ENCODE measurements around the gene JAM3. TPM values are rescaled to one million over a fixed set of nuclear protein-coding genes. Genes with fewer than 3 reads are reported as not detected.

The JAM3 gene
- total and polyA plus RNA-seq, 9 of the 15 experiments (the other 6 are each of a cell fraction or from before 2014, with no cell fraction given), result 0.22 to 0.76 (median 0.40) TPM

- TF ChIP-seq E2F8 (IDR thresholded peaks at IDR 0.05; ENCODE audit: low read depth, partially characterized antibody), result no peak
- no peak for TF ChIP-seq POLR2G (IDR thresholded peaks at IDR 0.05; ENCODE audit: low read depth, low read length)
- TF ChIP-seq NBN (IDR thresholded peaks at IDR 0.05; ENCODE audit: low read depth), result no peak
- TF ChIP-seq ZNF398 (CRISPR knock-in tag; IDR thresholded peaks at IDR 0.05), result no peak
- no peak for TF ChIP-seq NFE2L1 (tag; IDR thresholded peaks at IDR 0.05; ENCODE audit: borderline replicate concordance, low read depth)
- TF ChIP-seq SRSF3 (IDR thresholded peaks at IDR 0.05; ENCODE audit: insufficient read depth, low read length), result no peak
- no peak for TF ChIP-seq NR4A1 (CRISPR knock-in tag; IDR thresholded peaks at IDR 0.05)
- TF ChIP-seq NR4A1 (tag; IDR thresholded peaks at IDR 0.05), result no peak
- no peak for TF ChIP-seq TEAD1 (CRISPR knock-in tag; IDR thresholded peaks at IDR 0.05)
- no peak for TF ChIP-seq ZNF764 (CRISPR knock-in tag; IDR thresholded peaks at IDR 0.05; ENCODE audit: low read depth)
- no peak for TF ChIP-seq RB1 (IDR thresholded peaks at IDR 0.05; ENCODE audit: low read depth)
- TF ChIP-seq ASH1L (IDR thresholded peaks at IDR 0.05; ENCODE audit: borderline replicate concordance, low read depth, partially characterized antibody), result no peak
- no peak for TF ChIP-seq EGR1 (conservative IDR thresholded peaks at IDR 0.05)
- CTCF ChIA-PET (ENCODE audit: low intra/inter-chr PET ratio), result interaction anchor here (0.5 kb wide), 1 partner anchor 123 kb away, joined by 3 read pairs; no protein-coding TSS in a partner anchor
- no peak overlapping the region for H3K9ac ChIP-seq (ENCODE audit: insufficient read depth in 1 of 2, low read depth in 2 of 2, low read length in 2 of 2)
- POLR2A ChIA-PET, result interaction anchor here (0.6 kb wide), 1 partner anchor 122 kb away, joined by 3 read pairs; no protein-coding TSS in a partner anchor
- in situ Hi-C loops (cut with MboI) (loop anchor here (5.0 to 10.0 kb wide), 2 partner anchors 85 to 218 kb away; no protein-coding TSS in a partner anchor), intact Hi-C loops (cut with micrococcal nuclease) (no loop called here)
- no peak overlapping the region for H3K4me2 ChIP-seq (ENCODE audit: insufficient read depth, low read length)
- H3K4me3 ChIP-seq, result no peak overlapping the region
- H2AFZ ChIP-seq (ENCODE audit: low read depth, low read length), result no peak overlapping the region
- no peaks in the 10 kb centered on the region for H3K36me3 ChIP-seq (ENCODE audit: control insufficient read depth, insufficient read depth, low read length)
- no peaks in the 10 kb centered on the region for H3K9me1 ChIP-seq (ENCODE audit: control insufficient read depth, insufficient read depth, low read length)
- ATAC-seq, result no peak
- no peaks in the 10 kb centered on the region for H3K9me3 ChIP-seq (replicated peaks; ENCODE audit: control insufficient read depth, insufficient read depth, low read depth, low read length)
- H3K4me1 ChIP-seq (replicated peaks in 1 of 2; ENCODE audit: control insufficient read depth in 2 of 2, insufficient read depth in 2 of 2, low read length in 2 of 2), result no peaks in the 10 kb centered on the region
- no peaks in the 10 kb centered on the region for H4K20me1 ChIP-seq (replicated peaks; ENCODE audit: control insufficient read depth, insufficient read depth, low read length)
- 9% methylated on average over 6 of the region's 6 CpGs for WGBS (ENCODE audit: insufficient coverage, low coverage, missing lambda C conversion rate)
- no peaks in the 10 kb centered on the region for H3K79me2 ChIP-seq (ENCODE audit: control insufficient read depth, insufficient read depth, low read length)
- no TSS peak for BruUV-seq (replicated peaks)
- H3K27me3 ChIP-seq (ENCODE audit: control insufficient read depth in 2 of 2, insufficient read depth in 2 of 2, low read length in 2 of 2), result peaks cover 0 to 15% of the 10 kb centered on the region in 2 experiments; a peak in 3 of 5 replicates
- FAIRE-seq, result no peak
- DNase-seq (ENCODE audit: extremely low read depth in 1 of 4, low spot score in 3 of 4), result no peak
- no peak overlapping the region for H3K27ac ChIP-seq (ENCODE audit: extremely low read depth, low read depth, low read length)
These were observed 73.7 kb downstream of the JAM3 start for GRCh38 chr11:134142536-134142935.
